PC-9 (cell line): ENCODE results near the gene GRN.
"Not testable (repeated sequence)": the region's sequence is repeated elsewhere in the genome, so short reads cannot be mapped to it uniquely, and the experiment has no call there.

ENCODE experiments used
- CTCF ChIP-seq: fragments of 200-600 bp; sonication (generic); conservative IDR thresholded peaks from 2 replicates; pipeline ENCODE4 v1.6.1; 2017; ENCODE audit warnings: mixed run types, antibody characterized with exemption, mild to moderate bottlenecking, moderate library complexity
- EZH2 ChIP-seq: fragments of 200-600 bp; sonication (generic); IDR thresholded peaks from 2 replicates; pipeline ENCODE4 v1.8.0; 2017; ENCODE audit warnings: antibody characterized with exemption, low read depth

GRCh38 chr17:44369414-44370023, 24.4 kb downstream of the GRN start:
- not testable (repeated sequence) for TF ChIP-seq CTCF, EZH2
